Body of pancreas (tissue), 4 donors: Measurements from ENCODE around the gene CFAP61. TPM values are rescaled to one million over a fixed set of nuclear protein-coding genes. Genes with fewer than 3 reads are reported as not detected.

ENCODE experiments used
- ATAC-seq: fragments of 150-250 bp; one replicate; pipeline ENCODE4 v1.9.1; 2016
- DNase-seq, 4 donors: peaks; one replicate each; pipeline ENCODE4 v3.0.0-alpha.2; 2019
- H3K27ac ChIP-seq, 4 donors: fragments of 200-600 bp; sonication (generic); 1 replicate in 3 of 4; 2 replicates in 1 of 4; pipeline versions ENCODE4 v1.5.1 to v1.6.1; 2016 to 2019; ENCODE audit warnings: mild to moderate bottlenecking in 1 of 4, mixed read lengths in 1 of 4, moderate library complexity in 1 of 4
- H3K27me3 ChIP-seq, 2 donors: fragments of 200-600 bp; sonication (generic); one replicate each; pipeline ENCODE4 v1.6.0; 2016; ENCODE audit warnings: mild to moderate bottlenecking in 1 of 2
- H3K36me3 ChIP-seq, 2 donors: fragments of 200-600 bp; sonication (generic); replicated peaks in 1 of 2; 2 replicates each; pipeline ENCODE4 v1.5.1; 2016; ENCODE audit warnings: low read depth in 2 of 2; ENCODE audit not compliant: insufficient read depth in 1 of 2
- H3K4me1 ChIP-seq: fragments of 200-600 bp; sonication (generic); one replicate; pipeline ENCODE4 v1.6.0; 2016
- H3K4me3 ChIP-seq, 2 donors: fragments of 200-600 bp; sonication (generic); 1 replicate in 1 of 2; 2 replicates in 1 of 2; pipeline ENCODE4 v1.5.1; 2016 to 2019
- H3K9me3 ChIP-seq, 3 donors: fragments of 200-600 bp; sonication (generic); 1 replicate in 2 of 3; 2 replicates in 1 of 3; pipeline ENCODE4 v1.5.1; 2016
- CTCF ChIP-seq, 7 experiments: fragments of 450-650 bp in 4 of 7; fragments of 200-600 bp in 3 of 7; sonication (generic) in 3 of 7; IDR thresholded peaks; one replicate each; pipeline ENCODE4 v1.5.1; 2016 to 2019; ENCODE audit warnings: antibody characterized with exemption in 7 of 7
- POLR2A ChIP-seq, 3 donors: fragments of 450-650 bp; IDR thresholded peaks; one replicate each; pipeline ENCODE4 v1.6.1; 2016; ENCODE audit warnings: antibody characterized with exemption in 3 of 3, mild to moderate bottlenecking in 2 of 3
- WGBS, 2 donors: methylation state at CpG; one replicate each; pipeline ENCODE4 v1.1.5; 2017; 5-methylcytosine and 5-hydroxymethylcytosine counted together
- intact Hi-C: fragments of 100-400 bp; cut with DNase I; formaldehyde crosslinking; loops from one replicate; pipeline ENCODE4 v1.15.1; 2023
- total RNA-seq, 2 donors: library from RNA; depleted of rRNA; stranded (reverse); fragments of >200 nt; gene quantifications; one replicate each; pipeline ENCODE4 v1.1.0, GENCODE V29; 2016

The CFAP61 gene
- total RNA-seq, 2 donors from 2014 or later, result 0.52 TPM; not detected in 1

- Histone ChIP-seq H3K4me1 (no peaks in the 10 kb centered on the region), H3K27ac (no peak overlapping the region), H3K27me3 (no peaks in the 10 kb centered on the region), H3K36me3 (no peaks in the 10 kb centered on the region), H3K9me3 (no peaks in the 10 kb centered on the region), H3K4me3 (no peak overlapping the region)
- DNase-seq (no peak), ATAC-seq (no peak)
- no peak for TF ChIP-seq POLR2A (IDR thresholded peaks at IDR 0.05)
- intact Hi-C loops, result no loop called here
- WGBS, 2 donors, result 32 to 36% methylated on average over 1 of the region's 1 CpG
These were observed 82.7 kb downstream of the CFAP61 start for GRCh38 chr20:20134941-20135575.

- ATAC-seq, result no peak
- TF ChIP-seq CTCF (IDR thresholded peaks at IDR 0.05), result no peak
- no peak for TF ChIP-seq POLR2A (IDR thresholded peaks at IDR 0.05)
- intact Hi-C loops, result no loop called here
- WGBS, 2 donors, result 47 to 53% methylated on average over 1 of the region's 1 CpG
- Histone ChIP-seq H3K27me3 (no peaks in the 10 kb centered on the region), H3K27ac (no peak overlapping the region), H3K9me3 (no peaks in the 10 kb centered on the region), H3K4me1 (no peaks in the 10 kb centered on the region), H3K36me3 (no peaks in the 10 kb centered on the region), H3K4me3 (no peak overlapping the region)
- DNase-seq, result no peak
These were observed 84.0 kb downstream of the CFAP61 start for GRCh38 chr20:20136313-20136712.

GRCh38 chr20:20137851-20138250 is 85.5 kb downstream of the CFAP61 start:
- H3K27ac ChIP-seq, result no peak overlapping the region
- H3K9me3 ChIP-seq, result no peaks in the 10 kb centered on the region
- no peaks in the 10 kb centered on the region for H3K36me3 ChIP-seq
- TF ChIP-seq POLR2A (IDR thresholded peaks at IDR 0.05), result no peak
- no peak for TF ChIP-seq CTCF (IDR thresholded peaks at IDR 0.05)
- DNase-seq (no peak), ATAC-seq (no peak)
- no peaks in the 10 kb centered on the region for H3K27me3 ChIP-seq
- no peak overlapping the region for H3K4me3 ChIP-seq
- H3K4me1 ChIP-seq, result no peaks in the 10 kb centered on the region
- intact Hi-C loops, result no loop called here
- WGBS, 2 donors, result 90 to 93% methylated on average over 5 of the region's 5 CpGs

GRCh38 chr20:20138301-20139064 is 86.2 kb downstream of the CFAP61 start:
- WGBS, 2 donors, result 61 to 67% methylated on average over 4 of the region's 4 CpGs
- no peaks in the 10 kb centered on the region for H3K27me3 ChIP-seq
- H3K27ac ChIP-seq, result no peak overlapping the region
- intact Hi-C loops, result no loop called here
- no peaks in the 10 kb centered on the region for H3K9me3 ChIP-seq
- no peaks in the 10 kb centered on the region for H3K4me1 ChIP-seq
- DNase-seq (no peak), ATAC-seq (no peak)
- H3K36me3 ChIP-seq, result no peaks in the 10 kb centered on the region
- H3K4me3 ChIP-seq, result no peak overlapping the region
- TF ChIP-seq CTCF (IDR thresholded peaks at IDR 0.05) (no peak), POLR2A (IDR thresholded peaks at IDR 0.05) (no peak)

GRCh38 chr20:20139403-20139802 is 87.1 kb downstream of the CFAP61 start:
- ATAC-seq, result no peak
- 55 to 64% methylated on average over 5 of the region's 5 CpGs for WGBS, 2 donors

More at GRCh38 chr20:20139403-20139802, 87.1 kb downstream of the CFAP61 start:
- H3K4me3 ChIP-seq, result no peak overlapping the region
- H3K27ac ChIP-seq, result no peak overlapping the region
- no peak for DNase-seq
- H3K27me3 ChIP-seq, result no peaks in the 10 kb centered on the region
- H3K4me1 ChIP-seq, result no peaks in the 10 kb centered on the region
- intact Hi-C loops, result no loop called here
- no peaks in the 10 kb centered on the region for H3K36me3 ChIP-seq
- H3K9me3 ChIP-seq, result no peaks in the 10 kb centered on the region
- TF ChIP-seq POLR2A (IDR thresholded peaks at IDR 0.05) (no peak), CTCF (IDR thresholded peaks at IDR 0.05) (no peak)
